T-cell (primary cell): ENCODE data around the gene SERINC4. TPM values are rescaled to one million over a fixed set of nuclear protein-coding genes. Genes with fewer than 3 reads are reported as not detected.
"Not testable (repeated sequence)": the region's sequence is repeated elsewhere in the genome, so short reads cannot be mapped to it uniquely, and the experiment has no call there.

Experiments
- ATAC-seq, 4 experiments: fragments of 200-7000 bp in 3 of 4; fragments of 150-1000 bp in 1 of 4; cut with Tn5 transposase; replicated peaks in 1 of 4; 1 replicate in 3 of 4; 2 replicates in 1 of 4; pipeline ENCODE4 v1.10.0; 2021; ENCODE audit warnings: moderate library complexity in 3 of 4, mild to moderate bottlenecking in 2 of 4, moderate number of reproducible peaks in 1 of 4
- CTCF ChIA-PET, 2 donors: fragments of 300-600 bp; sonication (Branson Sonifier 250); formaldehyde crosslinking; loops; one replicate each; lab custom pipeline; 2022; ENCODE audit warnings: antibody characterized with exemption in 2 of 2; lab: Charles Lee
- POLR2A ChIA-PET, 2 donors: fragments of 300-600 bp; sonication (Branson Sonifier 250); formaldehyde crosslinking; loops; one replicate each; lab custom pipeline; 2022; ENCODE audit warnings: antibody characterized with exemption in 2 of 2; lab: Charles Lee
- DNase-seq, 35 experiments: peaks; one replicate each; pipeline versions ENCODE4 v3.0.0 to v3.0.0-alpha.2; 2013 to 2023
- H3K27ac ChIP-seq: one replicate; pipeline ENCODE4 v1.5.1; 2013; ENCODE audit warnings: low read length
- H3K27me3 ChIP-seq, 2 experiments: replicated peaks in 1 of 2; 1 replicate in 1 of 2; 2 replicates in 1 of 2; pipeline versions ENCODE4 v1.6.1 to v1.7.0; 2013; ENCODE audit warnings: low read length in 1 of 2, mixed read lengths in 1 of 2; ENCODE audit not compliant: control insufficient read depth in 2 of 2, insufficient read depth in 2 of 2; ENCODE audit errors: extremely low read depth in 1 of 2
- H3K36me3 ChIP-seq, 2 donors: 1 replicate in 1 of 2; 2 replicates in 1 of 2; pipeline versions ENCODE4 v1.6.1 to v1.7.0; 2013; ENCODE audit warnings: low read length in 1 of 2; ENCODE audit not compliant: control insufficient read depth in 2 of 2, insufficient read depth in 1 of 2; ENCODE audit errors: extremely low read depth in 1 of 2
- H3K4me1 ChIP-seq, 2 experiments: 1 replicate in 1 of 2; 2 replicates in 1 of 2; pipeline versions ENCODE4 v1.6.1 to v1.7.0; 2013; ENCODE audit warnings: low read length in 2 of 2, mixed read lengths in 1 of 2; ENCODE audit not compliant: insufficient read depth in 2 of 2, control insufficient read depth in 1 of 2; ENCODE audit errors: extremely low read depth in 1 of 2
- H3K4me3 ChIP-seq, 2 donors: 1 replicate in 1 of 2; 2 replicates in 1 of 2; pipeline versions ENCODE4 v1.5.1 to v1.7.0; 2013; ENCODE audit warnings: mild to moderate bottlenecking in 2 of 2, low read length in 1 of 2, moderate library complexity in 1 of 2; ENCODE audit not compliant: control insufficient read depth in 1 of 2; ENCODE audit errors: extremely low read depth in 1 of 2
- H3K9me3 ChIP-seq: 2 replicates; pipeline ENCODE4 v1.7.0; 2013
- H3K27ac Mint-ChIP-seq, 2 donors: one replicate each; pipeline ENCODE4 v1.8.0; 2020 to 2021; ENCODE audit warnings: mild to moderate bottlenecking in 2 of 2, mixed read lengths in 2 of 2
- H3K27me3 Mint-ChIP-seq, 2 donors: one replicate each; pipeline ENCODE4 v1.8.0; 2021 to 2022; ENCODE audit warnings: mixed read lengths in 2 of 2
- H3K36me3 Mint-ChIP-seq: one replicate; pipeline ENCODE4 v1.8.0; 2021; ENCODE audit warnings: mixed read lengths
- H3K4me1 Mint-ChIP-seq, 3 donors: one replicate each; pipeline ENCODE4 v1.8.0; 2020 to 2022; ENCODE audit warnings: mixed read lengths in 3 of 3, mild to moderate bottlenecking in 1 of 3
- H3K4me3 Mint-ChIP-seq, 3 donors: one replicate each; pipeline ENCODE4 v1.8.0; 2020 to 2022; ENCODE audit warnings: mild to moderate bottlenecking in 3 of 3, mixed read lengths in 3 of 3, moderate library complexity in 3 of 3
- H3K9me3 Mint-ChIP-seq, 3 donors: one replicate each; pipeline ENCODE4 v1.8.0; 2020 to 2022; ENCODE audit warnings: mixed read lengths in 3 of 3
- WGBS: methylation state at CpG from one replicate; pipeline ENCODE4 v1.1.5; 2013; ENCODE audit warnings: missing lambda C conversion rate; ENCODE audit not compliant: insufficient coverage; 5-methylcytosine and 5-hydroxymethylcytosine counted together
- total RNA-seq, 35 experiments: library from RNA in 6 of 35; stranded (reverse) in 6 of 35; fragments of 120-200 nt in 1 of 35; gene quantifications; one replicate each; pipeline versions ENCODE4 v1.2.1 to v1.2.4 and lab custom pipeline; 2013 to 2026

The SERINC4 gene
- total RNA-seq, 5 donors from 2014 or later (not counting 1 experiment from before 2014, with no cell fraction given), result 0.20 to 0.32 (median 0.26) TPM; not detected in 2

- H3K4me1 Mint-ChIP-seq, result peaks cover 58 to 72% (median 66%) of the 10 kb centered on the region in 3 donors
- Histone ChIP-seq H3K4me3 (no peak overlapping the region), H3K36me3 (peaks cover 2 to 49% of the 10 kb centered on the region in 2 donors), H3K27me3 (no peaks in the 10 kb centered on the region), H3K4me1 (peaks cover 21 to 47% of the 10 kb centered on the region in 2 experiments), H3K27ac (no peak overlapping the region), H3K9me3 (no peaks in the 10 kb centered on the region)
- peak overlapping the region; percentile 36 to 50 for H3K27ac Mint-ChIP-seq
- POLR2A ChIA-PET, result interaction anchor here in 1 of 2 donors (0.8 kb wide), 1 partner anchor 43 kb away, joined by 3 read pairs; no protein-coding TSS in a partner anchor
- CTCF ChIA-PET, result no interaction called here
- no peak for DNase-seq
- H3K4me3 Mint-ChIP-seq, result peak overlapping the region; percentile 1 to 91 (median 45)
- no peaks in the 10 kb centered on the region for H3K27me3 Mint-ChIP-seq
- peaks cover 15% of the 10 kb centered on the region for H3K36me3 Mint-ChIP-seq
- no peaks in the 10 kb centered on the region for H3K9me3 Mint-ChIP-seq
- no peak for ATAC-seq
- WGBS, result 100% methylated on average over 3 of the region's 6 CpGs
Measured at GRCh38 chr15:43751885-43752284, 48.1 kb downstream of the SERINC4 start.

GRCh38 chr15:43749690-43750345, 50.2 kb downstream of the SERINC4 start:
- Histone ChIP-seq H3K27ac (peak overlapping the region; percentile 80), H3K4me1 (peaks cover 21 to 55% of the 10 kb centered on the region in 2 experiments), H3K27me3 (no peaks in the 10 kb centered on the region), H3K36me3 (peaks cover 0 to 29% of the 10 kb centered on the region in 2 donors), H3K4me3 (peak overlapping the region; percentile 44 to 62), H3K9me3 (no peaks in the 10 kb centered on the region)
- Mint-ChIP-seq H3K9me3 (no peaks in the 10 kb centered on the region), H3K27ac (peak overlapping the region; percentile 85 to 91), H3K4me3 (peak overlapping the region; percentile 74 to 96 (median 91)), H3K27me3 (no peaks in the 10 kb centered on the region), H3K36me3 (peaks cover 8% of the 10 kb centered on the region), H3K4me1 (peaks cover 63 to 74% (median 66%) of the 10 kb centered on the region in 3 donors)
- ChIA-PET POLR2A (interaction anchor here (0.5 to 1.3 kb wide), 6 partner anchors 10 to 1862 kb away, joined by 3 to 16 read pairs (median 6); partner anchors contain the start of gene MFAP1 (in 1 of the 2)), CTCF (interaction anchor here in 1 of 2 donors (0.7 to 1.8 kb wide), 5 partner anchors 21 to 52 kb away, joined by 4 to 11 read pairs (median 8); partner anchors contain the start of genes ELL3 and SERF2)
- ATAC-seq (peak; percentile 11 to 61 (median 26)), DNase-seq (peak in 29 of 35 experiments; percentile 4 to 84 (median 31))
- WGBS, result 0% methylated on average over 3 of the region's 12 CpGs

GRCh38 chr15:43748376-43748775, 51.6 kb downstream of the SERINC4 start:
- Histone ChIP-seq H3K9me3 (no peaks in the 10 kb centered on the region), H3K27ac (peak overlapping the region; percentile 11), H3K36me3 (peaks cover 0 to 16% of the 10 kb centered on the region in 2 donors), H3K4me3 (no peak overlapping the region), H3K27me3 (no peaks in the 10 kb centered on the region), H3K4me1 (peaks cover 21 to 48% of the 10 kb centered on the region in 2 experiments)
- WGBS, result no CpG with 5 or more reads among the region's 3 CpGs
- Mint-ChIP-seq H3K4me1 (peaks cover 59 to 70% (median 60%) of the 10 kb centered on the region in 3 donors), H3K27me3 (no peaks in the 10 kb centered on the region), H3K27ac (peak overlapping the region; percentile 91 to 97), H3K36me3 (peaks cover 8% of the 10 kb centered on the region), H3K9me3 (no peaks in the 10 kb centered on the region), H3K4me3 (peak overlapping the region; percentile 91 to 99 (median 96))
- ATAC-seq (peak in 1 of 4 experiments; percentile 29), DNase-seq (peak in 5 of 35 experiments; percentile 4 to 61 (median 17))
- CTCF ChIA-PET, result interaction anchor here in 1 of 2 donors (1.8 kb wide), 1 partner anchor 28 kb away, joined by 11 read pairs; the partner anchor contains the start of gene ELL3
- POLR2A ChIA-PET, result no interaction called here

GRCh38 chr15:43746903-43747309, 53.1 kb downstream of the SERINC4 start:
- not testable (repeated sequence) for H3K27me3 ChIP-seq, H3K36me3 Mint-ChIP-seq, H3K9me3 ChIP-seq, H3K27me3 Mint-ChIP-seq, H3K9me3 Mint-ChIP-seq, H3K36me3 ChIP-seq
- Mint-ChIP-seq H3K4me1 (peaks cover 45 to 56% (median 49%) of the 10 kb centered on the region in 3 donors), H3K4me3 (peak overlapping the region; percentile 91 to 99 (median 96)), H3K27ac (peak overlapping the region; percentile 97)
- H3K4me3 ChIP-seq, result peak overlapping the region; percentile 71 to 85
- peak in 3 of 35 experiments; percentile 11 to 41 (median 15) for DNase-seq
- peaks cover 15 to 43% of the 10 kb centered on the region in 2 experiments for H3K4me1 ChIP-seq
- POLR2A ChIA-PET, result interaction anchor here (0.6 to 1.3 kb wide), 2 partner anchors 75 to 78 kb away, joined by 4 to 7 read pairs; partner anchors contain the start of gene MFAP1 (in 1 of the 2)
- H3K27ac ChIP-seq, result peak overlapping the region; percentile 92
- ATAC-seq, result peak; percentile 27 to 57 (median 50)
- 0% methylated on average over 2 of the region's 12 CpGs for WGBS
- CTCF ChIA-PET, result interaction anchor here in 1 of 2 donors (1.0 kb wide), 1 partner anchor 30 kb away, joined by 4 read pairs; the partner anchor contains the start of gene ELL3

GRCh38 chr15:43746245-43746902, 53.6 kb downstream of the SERINC4 start, which contains the start of gene PDIA3:
Gene PDIA3, plus strand, starts transcription at chr15:43746438. Its CDS starts 102 bp downstream, at chr15:43746540.
- Histone ChIP-seq H3K4me1 (peaks cover 12 to 40% of the 10 kb centered on the region in 2 experiments), H3K4me3 (peak within 1 kb of the TSS; percentile 71 to 85), H3K27ac (peak within 1 kb of the TSS; percentile 92)
- ChIA-PET POLR2A (interaction anchor here (0.6 to 1.3 kb wide), 2 partner anchors 75 to 78 kb away, joined by 4 to 7 read pairs; partner anchors contain the start of gene MFAP1 (in 1 of the 2)), CTCF (interaction anchor here in 1 of 2 donors (0.6 to 1.3 kb wide), 3 partner anchors 23 to 301 kb away, joined by 3 to 5 read pairs (median 3); partner anchors contain the start of gene HYPK)
- Mint-ChIP-seq H3K4me1 (peaks cover 39 to 50% (median 44%) of the 10 kb centered on the region in 3 donors), H3K27ac (peak within 1 kb of the TSS; percentile 97), H3K4me3 (peak within 1 kb of the TSS; percentile 91 to 99 (median 96))
- ATAC-seq, result peak; percentile 80 to 89 (median 88)
- DNase-seq, result peak; percentile 53 to 88 (median 76)
- under 1% methylated on average over 68 of the region's 84 CpGs for WGBS
- not testable (repeated sequence) for H3K27me3 ChIP-seq, H3K27me3 Mint-ChIP-seq, H3K9me3 Mint-ChIP-seq, H3K36me3 ChIP-seq, H3K9me3 ChIP-seq, H3K36me3 Mint-ChIP-seq
